Thyroid gland (tissue), 4 donors: ENCODE data around the gene STAMBP.

ENCODE experiments used
- POLR2A ChIP-seq, 2 donors: fragments of 450-650 bp; IDR thresholded peaks; one replicate each; pipeline ENCODE4 v1.6.1; 2017; ENCODE audit warnings: antibody characterized with exemption in 2 of 2, mild to moderate bottlenecking in 2 of 2, moderate library complexity in 1 of 2
- TF ChIP-seq, protein P1 (sequence below), 6 experiments: fragments of 200-600 bp in 3 of 6; fragments of 450-650 bp in 3 of 6; sonication (generic) in 3 of 6; IDR thresholded peaks; one replicate each; pipeline ENCODE4 v1.5.1; 2016 to 2019; ENCODE audit warnings: antibody characterized with exemption in 6 of 6, mild to moderate bottlenecking in 2 of 6, inconsistent platforms in 1 of 6, moderate library complexity in 1 of 6

DNA sequence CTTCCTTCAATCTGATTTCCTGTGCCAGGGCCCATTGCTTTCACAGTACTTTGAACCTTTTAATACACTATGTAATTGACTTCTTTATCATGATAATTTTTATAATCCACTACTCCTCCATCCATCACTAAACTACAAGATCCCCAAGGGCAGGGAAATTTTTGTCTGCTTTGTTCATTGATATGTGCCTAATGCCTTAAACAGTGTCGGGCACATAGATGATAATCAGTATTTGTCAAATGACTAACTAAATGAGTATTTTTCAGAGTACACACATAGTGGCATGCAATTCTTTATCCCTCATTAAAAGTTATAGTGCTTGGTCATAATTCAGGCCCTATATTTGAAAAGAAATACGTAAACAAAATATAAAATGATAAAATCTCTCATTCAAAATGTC lies 5.3 kb upstream of the STAMBP start:
- TF ChIP-seq, protein P1, sequence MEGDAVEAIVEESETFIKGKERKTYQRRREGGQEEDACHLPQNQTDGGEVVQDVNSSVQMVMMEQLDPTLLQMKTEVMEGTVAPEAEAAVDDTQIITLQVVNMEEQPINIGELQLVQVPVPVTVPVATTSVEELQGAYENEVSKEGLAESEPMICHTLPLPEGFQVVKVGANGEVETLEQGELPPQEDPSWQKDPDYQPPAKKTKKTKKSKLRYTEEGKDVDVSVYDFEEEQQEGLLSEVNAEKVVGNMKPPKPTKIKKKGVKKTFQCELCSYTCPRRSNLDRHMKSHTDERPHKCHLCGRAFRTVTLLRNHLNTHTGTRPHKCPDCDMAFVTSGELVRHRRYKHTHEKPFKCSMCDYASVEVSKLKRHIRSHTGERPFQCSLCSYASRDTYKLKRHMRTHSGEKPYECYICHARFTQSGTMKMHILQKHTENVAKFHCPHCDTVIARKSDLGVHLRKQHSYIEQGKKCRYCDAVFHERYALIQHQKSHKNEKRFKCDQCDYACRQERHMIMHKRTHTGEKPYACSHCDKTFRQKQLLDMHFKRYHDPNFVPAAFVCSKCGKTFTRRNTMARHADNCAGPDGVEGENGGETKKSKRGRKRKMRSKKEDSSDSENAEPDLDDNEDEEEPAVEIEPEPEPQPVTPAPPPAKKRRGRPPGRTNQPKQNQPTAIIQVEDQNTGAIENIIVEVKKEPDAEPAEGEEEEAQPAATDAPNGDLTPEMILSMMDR (IDR thresholded peaks at IDR 0.05): no peak
- TF ChIP-seq POLR2A (IDR thresholded peaks at IDR 0.05): no peak
